HG02938 (cell line): Measurements from ENCODE around the gene TRA2A.
A peak's percentile ranks its signal among the peaks of the same experiment; 100 is the strongest.
"Not testable (repeated sequence)": the region's sequence is repeated elsewhere in the genome, so short reads cannot be mapped to it uniquely, and the experiment has no call there.

Experiments
- ATAC-seq: cut with Tn5 transposase; IDR thresholded peaks from one replicate; pipeline ENCODE4 v1.9.1; 2021; ENCODE audit warnings: mild to moderate bottlenecking, moderate library complexity; ENCODE audit not compliant: unreplicated experiment

TRA2A gene

GRCh38 chr7:23531794-23532489 is at the start of gene TRA2A:
TSS of gene TRA2A (minus strand) at chr7:23531981. CDS start at chr7:23531824, 157 bp downstream.
- ATAC-seq = peak; percentile 87

GRCh38 chr7:23570592-23571200 is 38.9 kb upstream of the TRA2A start:
- ATAC-seq = peak; percentile 83

GRCh38 chr7:23558303-23558702 is 26.5 kb upstream of the TRA2A start:
- ATAC-seq = no peak

GRCh38 chr7:23547662-23548061 is 15.9 kb upstream of the TRA2A start:
- no peak for ATAC-seq

- ATAC-seq = peak; percentile 73
These were observed 15.3 kb upstream of the TRA2A start for GRCh38 chr7:23546897-23547572.

GRCh38 chr7:23545493-23545892 is 13.7 kb upstream of the TRA2A start:
- no peak for ATAC-seq

GRCh38 chr7:23544913-23545354 is 13.2 kb upstream of the TRA2A start:
- peak; percentile 69 for ATAC-seq

- ATAC-seq = no peak
These were observed 11.0 kb upstream of the TRA2A start for GRCh38 chr7:23542752-23543151.

GRCh38 chr7:23539494-23539907 is 7.7 kb upstream of the TRA2A start:
- ATAC-seq = no peak

GRCh38 chr7:23538301-23538700 is 6.5 kb upstream of the TRA2A start:
- ATAC-seq = no peak

GRCh38 chr7:23533238-23533604 is 1.4 kb upstream of the TRA2A start:
- ATAC-seq = no peak

- no peak for ATAC-seq
These were observed 883 bp upstream of the TRA2A start for GRCh38 chr7:23532490-23533237.

- ATAC-seq = peak; percentile 21
These were observed 559 bp downstream of the TRA2A start for GRCh38 chr7:23531050-23531793.

GRCh38 chr7:23530405-23530804 is 1.4 kb downstream of the TRA2A start:
- ATAC-seq = peak; percentile 39

GRCh38 chr7:23529262-23529859 is 2.4 kb downstream of the TRA2A start:
- ATAC-seq = no peak

- ATAC-seq = not testable (repeated sequence)
These were observed 6.2 kb downstream of the TRA2A start for GRCh38 chr7:23525611-23526010.

- no peak for ATAC-seq
These were observed 7.3 kb downstream of the TRA2A start for GRCh38 chr7:23524473-23524872.

- ATAC-seq = no peak
These were observed 8.2 kb downstream of the TRA2A start for GRCh38 chr7:23523486-23524075.

GRCh38 chr7:23520582-23520981 is 11.2 kb downstream of the TRA2A start:
- ATAC-seq = no peak

- peak; percentile 67 for ATAC-seq
These were observed 17.0 kb downstream of the TRA2A start for GRCh38 chr7:23514755-23515154.
